NCI-H524 (cell line): ENCODE data around the gene MIP.
"Not testable (repeated sequence)": the region's sequence is repeated elsewhere in the genome, so short reads cannot be mapped to it uniquely, and the experiment has no call there.

Experiments used
- DNase-seq, 2 experiments: peaks; one replicate each; lab custom pipeline; 2025; lab: John Stamatoyannopoulos, UW

Gene MIP

DNA sequence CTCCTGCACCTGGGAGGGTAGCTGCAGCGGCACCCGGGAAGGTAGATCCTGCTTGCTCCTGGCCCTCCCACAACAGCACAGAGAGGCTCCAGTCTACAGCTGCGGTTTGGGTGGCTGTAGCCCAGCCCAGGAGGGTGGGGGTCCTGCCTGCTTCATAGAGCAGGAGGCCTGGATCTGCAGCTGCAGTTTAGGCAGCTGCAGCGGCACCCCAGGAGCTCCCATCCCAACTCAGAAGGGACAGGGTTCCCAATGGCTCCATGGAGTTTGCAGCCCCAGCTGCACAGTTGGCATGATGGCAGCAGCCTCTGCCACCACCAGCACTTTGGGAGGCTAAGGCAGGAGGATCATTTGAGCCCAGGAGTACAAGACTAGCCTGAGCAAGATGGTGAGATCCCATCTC, 43.7 kb downstream of the MIP start:
- no peak for DNase-seq

DNA sequence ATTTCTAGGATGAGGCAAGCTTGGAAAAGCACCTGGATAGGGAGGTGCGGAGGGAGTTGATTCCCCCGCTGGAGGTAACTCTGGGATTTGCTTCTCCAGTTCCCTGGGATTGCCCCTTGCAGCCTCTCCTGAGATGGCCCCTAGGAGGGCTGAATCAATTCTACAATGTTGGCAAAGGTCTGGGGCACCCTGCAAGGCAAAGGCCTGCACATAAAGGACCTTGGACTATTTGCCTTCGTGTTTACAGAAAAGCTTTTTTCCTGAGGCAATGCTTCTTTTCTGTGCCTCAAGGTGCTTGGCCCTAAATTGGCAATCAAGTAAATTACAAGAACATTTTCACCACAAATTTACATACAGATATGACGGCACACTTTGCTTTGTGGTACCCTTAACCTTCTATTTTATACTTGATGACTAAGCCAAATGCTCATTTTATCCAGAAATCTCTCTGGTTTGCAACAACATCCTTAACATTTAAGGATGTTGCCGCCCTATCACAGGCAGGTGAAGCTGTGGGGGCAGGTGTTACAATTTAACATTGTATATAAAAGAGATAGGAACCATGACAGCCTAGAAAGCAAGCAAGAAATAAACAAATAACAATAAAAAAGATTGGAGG, 45.5 kb downstream of the MIP start:
- DNase-seq = no peak

DNA sequence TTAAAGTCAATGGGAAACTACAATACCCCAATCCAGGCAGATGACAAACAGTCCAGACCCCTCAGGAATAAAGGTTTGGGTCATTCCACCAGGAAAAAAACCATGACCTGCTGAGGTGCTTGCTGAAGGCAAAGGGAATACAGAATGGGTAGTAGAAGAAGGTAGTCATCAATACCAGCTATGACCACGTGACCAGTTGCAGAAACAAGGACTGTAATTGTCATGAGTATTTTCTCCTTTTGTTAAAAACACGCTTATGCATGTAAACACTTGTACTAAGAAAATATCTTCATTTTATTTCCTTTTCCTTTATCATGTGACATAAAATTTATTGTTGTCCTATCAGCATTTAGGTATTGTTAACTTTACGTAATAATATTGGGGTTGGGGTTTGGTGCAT, 50.2 kb downstream of the MIP start:
- not testable (repeated sequence) for DNase-seq

DNA sequence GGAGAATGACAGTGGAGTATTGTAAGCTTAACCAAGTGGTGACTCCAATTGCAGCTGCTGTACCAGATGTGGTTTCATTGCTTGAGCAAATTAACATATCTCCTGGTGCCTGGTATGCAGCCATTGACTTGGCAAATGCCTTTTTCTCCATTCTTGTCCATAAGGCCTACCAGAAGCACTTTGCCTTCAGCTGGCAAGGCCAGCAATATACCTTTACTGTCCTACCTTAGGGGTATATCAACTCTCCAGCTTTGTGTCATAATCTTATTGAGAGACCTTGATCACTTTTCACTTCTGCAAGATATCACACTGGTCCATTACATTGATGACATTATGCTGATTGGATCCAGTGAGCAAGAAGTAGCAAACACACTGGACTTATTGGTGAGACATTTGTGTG, 52.8 kb downstream of the MIP start:
- not testable (repeated sequence) for DNase-seq

DNA sequence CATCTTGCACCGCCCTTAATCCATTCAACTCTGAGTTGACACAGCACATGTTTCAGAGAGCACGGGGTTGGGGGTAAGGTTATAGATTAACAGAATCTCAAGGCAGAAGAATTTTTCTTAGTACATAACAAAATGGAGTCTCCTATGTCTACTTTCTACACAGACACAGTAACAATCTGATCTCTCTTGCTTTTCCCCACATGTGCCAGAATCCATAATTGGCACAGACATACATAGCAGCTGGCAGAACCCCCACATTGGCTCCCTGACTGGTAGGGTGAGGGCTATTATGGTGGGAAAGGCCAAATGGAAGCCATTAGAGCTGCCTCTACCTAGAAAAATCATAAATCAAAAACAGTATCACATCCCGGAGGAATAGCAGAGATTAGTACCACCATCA, 53.3 kb downstream of the MIP start:
- not testable (repeated sequence) for DNase-seq
